Retina (tissue), 1 donor: ENCODE results near the gene NEDD1.

Experiments used
- DNase-seq: peaks from one replicate; pipeline ENCODE4 v3.0.0-alpha.2; 2016

The NEDD1 gene, protein sequence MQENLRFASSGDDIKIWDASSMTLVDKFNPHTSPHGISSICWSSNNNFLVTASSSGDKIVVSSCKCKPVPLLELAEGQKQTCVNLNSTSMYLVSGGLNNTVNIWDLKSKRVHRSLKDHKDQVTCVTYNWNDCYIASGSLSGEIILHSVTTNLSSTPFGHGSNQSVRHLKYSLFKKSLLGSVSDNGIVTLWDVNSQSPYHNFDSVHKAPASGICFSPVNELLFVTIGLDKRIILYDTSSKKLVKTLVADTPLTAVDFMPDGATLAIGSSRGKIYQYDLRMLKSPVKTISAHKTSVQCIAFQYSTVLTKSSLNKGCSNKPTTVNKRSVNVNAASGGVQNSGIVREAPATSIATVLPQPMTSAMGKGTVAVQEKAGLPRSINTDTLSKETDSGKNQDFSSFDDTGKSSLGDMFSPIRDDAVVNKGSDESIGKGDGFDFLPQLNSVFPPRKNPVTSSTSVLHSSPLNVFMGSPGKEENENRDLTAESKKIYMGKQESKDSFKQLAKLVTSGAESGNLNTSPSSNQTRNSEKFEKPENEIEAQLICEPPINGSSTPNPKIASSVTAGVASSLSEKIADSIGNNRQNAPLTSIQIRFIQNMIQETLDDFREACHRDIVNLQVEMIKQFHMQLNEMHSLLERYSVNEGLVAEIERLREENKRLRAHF

GRCh38 chr12:96906849-96907670 is at the start of gene NEDD1:
Gene NEDD1 (plus strand): TSS chr12:96907257. CDS start chr12:96909760, 2,503 bp downstream.
- DNase-seq: peak; percentile 96

GRCh38 chr12:96858162-96858561 is 48.9 kb upstream of the NEDD1 start:
- DNase-seq: no peak

DNA sequence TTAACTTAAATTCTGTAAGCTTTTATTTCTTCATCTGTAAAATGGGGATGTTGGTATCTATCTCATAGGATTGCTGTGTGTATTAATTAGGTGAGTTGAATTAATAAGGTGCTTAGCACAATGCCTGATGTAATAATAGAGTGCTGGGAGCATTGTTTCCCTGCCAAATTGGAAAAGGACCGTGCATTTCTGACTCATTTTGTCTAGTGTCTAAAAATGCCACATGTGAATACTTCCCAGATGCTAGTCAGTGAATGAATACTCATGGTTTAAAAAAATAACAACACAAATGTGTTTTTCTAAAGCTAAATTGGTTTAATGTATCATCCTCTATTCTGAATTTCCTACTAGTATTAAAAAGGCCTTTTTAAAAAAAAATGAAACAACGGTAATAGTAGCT is 45.4 kb upstream of the NEDD1 start:
- no peak for DNase-seq

- DNase-seq: no peak
Observed at GRCh38 chr12:96862326-96862725, 44.7 kb upstream of the NEDD1 start.

DNA sequence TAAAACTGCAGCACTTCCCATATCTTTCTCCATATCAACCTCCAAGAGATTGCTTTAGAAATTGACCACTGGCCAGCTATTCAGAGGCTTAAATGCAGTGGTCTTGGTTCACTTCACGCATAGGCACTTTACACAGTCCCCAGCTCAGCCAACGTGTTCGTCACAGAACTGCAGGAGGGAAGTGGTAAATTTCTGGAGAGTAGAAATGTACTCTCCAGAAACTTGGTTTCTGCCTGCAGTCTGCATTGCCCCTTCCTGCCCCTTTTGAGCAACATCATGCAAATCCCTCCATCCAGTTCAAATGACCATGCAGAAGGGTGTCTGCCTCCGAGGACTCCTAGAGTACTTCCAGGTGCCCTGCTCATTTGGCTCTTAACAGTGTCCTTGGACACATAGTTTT is 42.7 kb upstream of the NEDD1 start:
- DNase-seq: no peak

- no peak for DNase-seq
Observed at GRCh38 chr12:96866801-96867590, 40.1 kb upstream of the NEDD1 start.

GRCh38 chr12:96870946-96871345 is 36.1 kb upstream of the NEDD1 start:
- DNase-seq: no peak

- DNase-seq: no peak
Observed at GRCh38 chr12:96872961-96873360, 34.1 kb upstream of the NEDD1 start.

GRCh38 chr12:96874211-96874610 is 32.8 kb upstream of the NEDD1 start:
- DNase-seq: no peak

DNA sequence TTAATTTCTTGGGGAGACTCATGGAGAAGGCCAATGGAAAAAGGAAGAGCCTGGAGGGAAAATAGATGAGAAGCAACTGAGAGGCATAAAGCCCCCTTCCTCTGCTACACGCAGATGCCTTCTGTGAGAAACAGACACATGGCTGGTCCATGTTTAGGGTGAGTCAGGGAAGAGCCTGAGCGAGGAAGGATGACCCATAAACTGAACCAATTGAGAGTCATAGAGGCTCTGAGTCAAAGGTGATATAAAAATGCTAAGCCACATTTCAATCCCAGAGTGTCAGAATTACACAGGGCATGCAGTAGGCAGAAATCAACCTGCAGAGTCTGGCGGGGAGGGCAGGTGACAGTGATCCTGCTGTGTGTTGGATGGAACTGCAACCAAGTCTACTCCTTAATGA is 30.1 kb upstream of the NEDD1 start:
- DNase-seq: no peak

DNA sequence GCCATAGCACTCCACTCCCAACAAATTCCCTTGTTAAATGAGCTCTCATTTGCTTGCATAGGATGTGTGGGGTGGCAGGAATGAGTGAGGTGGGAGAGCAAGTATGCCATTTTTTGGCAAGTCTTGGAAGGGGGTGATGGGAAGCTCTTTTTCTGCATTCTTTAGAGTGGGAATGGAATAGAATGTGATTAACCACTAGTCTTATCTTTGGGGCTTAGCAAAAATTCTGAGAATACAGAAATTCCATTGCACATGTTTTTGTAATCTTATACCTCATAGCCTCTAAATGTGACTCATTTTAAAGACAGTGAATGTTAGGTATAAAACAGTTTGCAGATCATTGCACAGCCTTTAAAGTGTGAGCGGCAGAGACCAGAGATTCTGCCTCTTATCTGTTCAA is 28.4 kb upstream of the NEDD1 start:
- DNase-seq: no peak

GRCh38 chr12:96879301-96879700 is 27.8 kb upstream of the NEDD1 start:
- no peak for DNase-seq

GRCh38 chr12:96880220-96880619 is 26.8 kb upstream of the NEDD1 start:
- DNase-seq: no peak

GRCh38 chr12:96881608-96882007 is 25.4 kb upstream of the NEDD1 start:
- no peak for DNase-seq

GRCh38 chr12:96882862-96883261 is 24.2 kb upstream of the NEDD1 start:
- no peak for DNase-seq

GRCh38 chr12:96883571-96883970 is 23.5 kb upstream of the NEDD1 start:
- DNase-seq: no peak

DNA sequence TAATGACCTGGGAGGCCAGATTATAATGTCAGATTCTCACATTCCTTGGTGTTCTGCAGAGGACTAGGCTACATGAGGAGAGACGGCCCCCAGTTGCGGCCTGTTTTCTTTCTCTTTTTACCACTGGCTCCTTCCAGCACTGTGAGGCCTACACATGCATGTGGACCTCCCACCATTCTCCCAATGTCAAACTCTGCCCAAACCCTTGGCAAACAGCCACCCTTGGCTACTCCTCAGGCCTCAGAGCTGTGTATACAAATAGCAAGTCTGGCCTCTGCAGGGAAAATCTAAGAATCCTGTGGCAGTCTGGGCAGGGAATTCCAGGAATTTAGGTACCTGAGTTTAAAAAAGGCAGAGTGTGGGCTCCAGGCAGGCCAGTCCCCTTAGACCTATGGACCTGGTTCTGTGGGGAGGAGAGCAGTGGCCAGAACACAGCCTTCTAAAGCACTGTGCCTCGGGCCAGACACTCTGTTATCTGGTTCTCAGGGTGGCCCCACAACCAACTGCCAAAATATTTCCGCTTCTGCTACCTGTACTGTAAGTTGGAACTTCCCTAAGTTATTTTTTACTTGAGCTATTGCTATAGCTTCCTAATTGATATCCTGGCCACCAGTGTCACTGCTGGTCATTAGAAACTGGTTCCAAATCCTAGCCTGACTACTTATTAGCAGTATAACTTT is 19.9 kb upstream of the NEDD1 start:
- DNase-seq: no peak

- no peak for DNase-seq
Observed at GRCh38 chr12:96889273-96889933, 17.7 kb upstream of the NEDD1 start.

DNA sequence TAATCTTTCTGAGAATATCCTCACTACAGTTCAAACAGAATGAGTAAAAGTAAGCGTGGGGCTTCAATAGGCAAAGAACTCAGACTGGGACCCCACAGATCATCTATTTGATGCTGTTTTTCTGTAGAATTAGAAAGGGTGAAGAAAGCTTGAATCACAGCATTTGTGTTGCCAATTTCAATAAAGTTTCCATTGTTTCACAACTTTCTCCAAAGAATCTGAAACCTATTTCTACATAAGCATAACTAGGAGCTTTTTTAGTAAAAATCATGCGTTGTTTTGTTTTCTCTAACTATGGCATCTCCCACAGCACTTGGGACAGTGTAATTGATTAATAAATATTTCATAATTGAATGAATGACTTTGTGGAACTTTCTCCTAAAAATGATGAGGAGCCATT is 16.7 kb upstream of the NEDD1 start:
- DNase-seq: no peak

GRCh38 chr12:96892104-96892503 is 15.0 kb upstream of the NEDD1 start:
- DNase-seq: no peak

- DNase-seq: no peak
Observed at GRCh38 chr12:96897421-96897820, 9.6 kb upstream of the NEDD1 start.

DNA sequence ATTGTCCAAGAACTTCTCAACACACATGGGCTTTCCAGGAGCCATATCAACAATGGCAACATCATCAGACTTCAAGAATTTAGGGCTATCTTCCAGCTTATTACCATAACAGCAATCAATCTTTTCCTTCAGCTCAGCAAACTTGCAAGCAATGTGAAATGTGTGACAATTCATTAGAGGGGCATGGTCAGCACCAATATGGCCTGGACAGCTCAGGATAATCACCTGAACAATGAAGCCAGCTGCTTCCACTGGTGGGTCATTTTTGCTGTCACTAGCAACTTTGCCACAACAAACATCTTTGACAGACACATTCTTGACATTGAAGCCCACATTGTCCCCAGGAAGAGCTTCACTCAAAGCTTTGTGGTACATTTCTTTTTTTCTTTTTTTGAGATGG is 5.9 kb upstream of the NEDD1 start:
- no peak for DNase-seq
